K562 (cell line): ENCODE measurements around the gene FAM47C.
"Not testable (repeated sequence)": the region's sequence is repeated elsewhere in the genome, so short reads cannot be mapped to it uniquely, and the experiment has no call there.

Source experiments
- CTCF ChIP-seq, 3 experiments: IDR thresholded peaks in 2 of 3; conservative IDR thresholded peaks in 1 of 3; 2 replicates each; pipeline ENCODE4 v1.5.1; 2011 to 2012; ENCODE audit warnings: low read length in 3 of 3, mild to moderate bottlenecking in 3 of 3, control low read depth in 2 of 3, improper control_type of control experiment in 1 of 3, inconsistent platforms in 1 of 3, low read depth in 1 of 3, mixed read lengths in 1 of 3, moderate library complexity in 1 of 3; ENCODE audit not compliant: insufficient read depth in 2 of 3
- E4F1 ChIP-seq: fragments of 250-450 bp; sonication (Bioruptor Pico); IDR thresholded peaks from 2 replicates; pipeline ENCODE4 v1.5.0; 2021; ENCODE audit warnings: mild to moderate bottlenecking, borderline replicate concordance
- EP300 ChIP-seq: IDR thresholded peaks from 2 replicates; pipeline ENCODE4 v1.6.1; 2012; ENCODE audit warnings: low read length, improper control_type of control experiment
- GABPA ChIP-seq: fragments of 200-800 bp; sonication (Bioruptor generic); conservative IDR thresholded peaks from 2 replicates; pipeline ENCODE4 v1.6.1; 2016; ENCODE audit warnings: low read depth, missing genetic modification characterization, missing compliant biosample characterization
- MXI1 ChIP-seq: IDR thresholded peaks from 2 replicates; pipeline ENCODE4 v1.6.1; 2011; ENCODE audit warnings: low read depth, mild to moderate bottlenecking, improper control_type of control experiment, low read length
- NFE2 ChIP-seq: IDR thresholded peaks from 2 replicates; pipeline ENCODE4 v1.6.1; 2014; ENCODE audit warnings: antibody characterized with exemption, low read depth
- POLR3A ChIP-seq: IDR thresholded peaks from 2 replicates; pipeline ENCODE4 v1.6.1; 2011; ENCODE audit warnings: borderline replicate concordance, mild to moderate bottlenecking, moderate library complexity; ENCODE audit not compliant: insufficient read length, insufficient read depth; ENCODE audit errors: extremely low read depth
- RFX5 ChIP-seq: IDR thresholded peaks from 2 replicates; pipeline ENCODE4 v1.6.1; 2011; ENCODE audit warnings: low read depth, mild to moderate bottlenecking, improper control_type of control experiment, low read length
- SRSF1 ChIP-seq: fragments of 200-400 bp; formaldehyde crosslinking; IDR thresholded peaks from 2 replicates; pipeline ENCODE4 v1.6.1; 2017; ENCODE audit warnings: mild to moderate bottlenecking, low read depth, low read length, moderate library complexity
- STAT6 ChIP-seq: sonication (generic); formaldehyde crosslinking; IDR thresholded peaks from 2 replicates; pipeline ENCODE4 v1.8.1; 2023; ENCODE audit warnings: mild to moderate bottlenecking, missing genetic modification reagents
- ZC3H11A ChIP-seq: IDR thresholded peaks from 2 replicates; pipeline ENCODE4 v1.6.1; 2012; ENCODE audit warnings: low read depth, low read length, improper control_type of control experiment
- ZNF143 ChIP-seq: sonication (generic); formaldehyde crosslinking; IDR thresholded peaks from 2 replicates; pipeline ENCODE4 v1.9.0; 2022; ENCODE audit warnings: mild to moderate bottlenecking, missing genetic modification reagents
- ZNF512 ChIP-seq: IDR thresholded peaks from 2 replicates; pipeline ENCODE4 v1.6.1; 2016; ENCODE audit warnings: missing genetic modification characterization, missing compliant biosample characterization

GRCh38 chrX:37038814-37039213 lies 30.6 kb downstream of the FAM47C start:
- not testable (repeated sequence) for TF ChIP-seq POLR3A; EP300; SRSF1; E4F1 (CRISPR knock-in tag); ZNF512 (tag); MXI1; NFE2; STAT6; CTCF (IDR thresholded peaks at IDR 0.05 in 2 of 3, conservative IDR thresholded peaks at IDR 0.05 in 1 of 3; ENCODE audit: insufficient read depth in 2 of 3, low read depth in 1 of 3, low read length in 3 of 3); ZC3H11A; GABPA (tag); RFX5; ZNF143 (CRISPR knock-in tag)
